PC-3 (cell line): ENCODE results near the gene NTN5.

ENCODE experiments used
- EZH2 ChIP-seq: fragments of 300-600 bp; sonication (generic); IDR thresholded peaks from one replicate; pipeline ENCODE4 v1.6.1; 2017; ENCODE audit warnings: antibody characterized with exemption, mild to moderate bottlenecking, low read length; ENCODE audit not compliant: unreplicated experiment
- EZH2phosphoT487 ChIP-seq: fragments of 300-600 bp; sonication (generic); IDR thresholded peaks from 2 replicates; pipeline ENCODE4 v1.6.1; 2018; ENCODE audit warnings: mild to moderate bottlenecking, antibody characterized with exemption, low read length, borderline replicate concordance
- TF ChIP-seq, protein P1 (sequence below): fragments of 300-600 bp; sonication (generic); conservative IDR thresholded peaks from 2 replicates; pipeline ENCODE4 v1.5.1; 2017; ENCODE audit warnings: antibody characterized with exemption, low read depth, mild to moderate bottlenecking, low read length

DNA sequence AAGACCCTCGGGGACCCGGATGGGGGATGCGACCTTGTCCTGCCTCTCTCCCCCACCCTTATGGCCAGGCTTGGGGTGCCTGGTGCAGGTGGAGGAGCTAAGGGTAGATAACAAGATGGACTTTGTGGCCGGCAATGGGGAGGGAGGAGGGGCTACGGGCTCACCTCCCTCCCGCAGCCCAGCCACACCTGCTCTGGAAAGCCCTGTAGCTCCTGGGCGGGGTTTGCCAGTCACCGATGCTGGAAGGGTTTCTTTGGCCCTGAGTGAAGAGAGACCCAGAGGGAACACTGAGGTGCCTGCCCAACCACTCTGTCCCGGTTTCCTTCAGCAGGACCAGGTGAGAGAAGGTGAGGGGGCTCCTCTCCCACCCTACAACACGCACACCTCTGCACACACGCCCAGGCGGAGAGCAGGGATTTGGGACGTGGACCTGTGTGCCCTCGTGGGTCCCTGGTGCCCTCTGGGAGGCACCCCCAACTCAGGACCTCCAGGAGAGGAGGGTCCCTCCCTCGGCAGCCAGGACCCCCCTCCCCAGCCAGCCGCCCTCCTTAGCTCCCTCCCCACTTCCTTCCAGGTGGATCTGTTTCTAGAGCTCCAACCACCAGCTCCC lies 23.0 kb upstream of the NTN5 start, which contains the start of gene FUT2:
- TF ChIP-seq, protein P1, sequence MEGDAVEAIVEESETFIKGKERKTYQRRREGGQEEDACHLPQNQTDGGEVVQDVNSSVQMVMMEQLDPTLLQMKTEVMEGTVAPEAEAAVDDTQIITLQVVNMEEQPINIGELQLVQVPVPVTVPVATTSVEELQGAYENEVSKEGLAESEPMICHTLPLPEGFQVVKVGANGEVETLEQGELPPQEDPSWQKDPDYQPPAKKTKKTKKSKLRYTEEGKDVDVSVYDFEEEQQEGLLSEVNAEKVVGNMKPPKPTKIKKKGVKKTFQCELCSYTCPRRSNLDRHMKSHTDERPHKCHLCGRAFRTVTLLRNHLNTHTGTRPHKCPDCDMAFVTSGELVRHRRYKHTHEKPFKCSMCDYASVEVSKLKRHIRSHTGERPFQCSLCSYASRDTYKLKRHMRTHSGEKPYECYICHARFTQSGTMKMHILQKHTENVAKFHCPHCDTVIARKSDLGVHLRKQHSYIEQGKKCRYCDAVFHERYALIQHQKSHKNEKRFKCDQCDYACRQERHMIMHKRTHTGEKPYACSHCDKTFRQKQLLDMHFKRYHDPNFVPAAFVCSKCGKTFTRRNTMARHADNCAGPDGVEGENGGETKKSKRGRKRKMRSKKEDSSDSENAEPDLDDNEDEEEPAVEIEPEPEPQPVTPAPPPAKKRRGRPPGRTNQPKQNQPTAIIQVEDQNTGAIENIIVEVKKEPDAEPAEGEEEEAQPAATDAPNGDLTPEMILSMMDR: no peak
- TF ChIP-seq EZH2 (no peak), EZH2phosphoT487 (no peak)
